ENCODE data around the gene ZNF837. TPM values are rescaled to one million over a fixed set of nuclear protein-coding genes. Genes with fewer than 3 reads are reported as not detected.

Gene ZNF837
- total and polyA plus RNA-seq, 2 of the 13 experiments (the other 11 are each of a cell fraction or from before 2014, with no cell fraction given): 0.29 to 1.3 TPM

- TF ChIP-seq ATF7-NPFF (CRISPR knock-in tag; IDR thresholded peaks at IDR 0.05; ENCODE audit: low read depth): peak; percentile 5; the same call in 1 of the 2 replicates
- TF ChIP-seq ZBTB49 (CRISPR knock-in tag; IDR thresholded peaks at IDR 0.05; ENCODE audit: borderline replicate concordance): no peak
- TF ChIP-seq ZNF605 (CRISPR knock-in tag; IDR thresholded peaks at IDR 0.05): peak; percentile 60; the same call in 1 of the 2 replicates
- TF ChIP-seq ZNF775 (CRISPR knock-in tag; IDR thresholded peaks at IDR 0.05; ENCODE audit: borderline replicate concordance): 0 out of 2 replicates have a peak, but pooled peaks have one; percentile 41
- TF ChIP-seq FOXJ3 (CRISPR knock-in tag; IDR thresholded peaks at IDR 0.05; ENCODE audit: borderline replicate concordance): no peak
- TF ChIP-seq HMGXB4 (CRISPR knock-in tag; IDR thresholded peaks at IDR 0.05; ENCODE audit: borderline replicate concordance in 1 of 2, low read depth in 1 of 2): peak in 1 of 2 experiments; percentile 9; a peak in 1 of 4 replicates
- 0 out of 2 replicates have a peak, but pooled peaks have one; percentile 46 for TF ChIP-seq ARID2 (CRISPR knock-in tag; IDR thresholded peaks at IDR 0.05; ENCODE audit: borderline replicate concordance)
- TF ChIP-seq TCF7 (IDR thresholded peaks at IDR 0.05; ENCODE audit: low read depth): no peak
- no peak for TF ChIP-seq LRRFIP1 (CRISPR knock-in tag; conservative IDR thresholded peaks at IDR 0.05)
- TF ChIP-seq TERF1 (CRISPR knock-in tag; IDR thresholded peaks at IDR 0.05): no peak
- TF ChIP-seq ZNF230 (CRISPR knock-in tag; IDR thresholded peaks at IDR 0.05): 0 out of 2 replicates have a peak, but pooled peaks have one; percentile 35
- TF ChIP-seq POLR2A (IDR thresholded peaks at IDR 0.05; ENCODE audit: insufficient read depth in 1 of 2, low read depth in 2 of 2, low read length in 2 of 2): peak in 1 of 2 experiments; percentile 61; a peak in 2 of 4 replicates
- no peak for TF ChIP-seq ZNF567 (CRISPR knock-in tag; IDR thresholded peaks at IDR 0.05; ENCODE audit: borderline replicate concordance)
- TF ChIP-seq KDM4B (CRISPR knock-in tag; IDR thresholded peaks at IDR 0.05): no peak
- 0 out of 2 replicates have a peak, but pooled peaks have one; percentile 45 for TF ChIP-seq TARDBP (CRISPR knock-in tag; IDR thresholded peaks at IDR 0.05)
- TF ChIP-seq NPAS2 (CRISPR knock-in tag; IDR thresholded peaks at IDR 0.05; ENCODE audit: borderline replicate concordance): no peak
- no peak for TF ChIP-seq ZBTB38 (CRISPR knock-in tag; IDR thresholded peaks at IDR 0.05)
- TF ChIP-seq NR3C1 (CRISPR knock-in tag; IDR thresholded peaks at IDR 0.05): no peak
- TF ChIP-seq ZNF30 (CRISPR knock-in tag; IDR thresholded peaks at IDR 0.05): no peak
- no peak for TF ChIP-seq ZNF431 (CRISPR knock-in tag; IDR thresholded peaks at IDR 0.05; ENCODE audit: borderline replicate concordance, low read depth)
- 0 out of 2 replicates have a peak, but pooled peaks have one; percentile 9 for TF ChIP-seq HNF4A (CRISPR knock-in tag; IDR thresholded peaks at IDR 0.05)
These were observed 26.2 kb upstream of the ZNF837 start (continued) for GRCh38 chr19:58406818-58407657.
